ENCODE measurements around the gene PAK4. TPM values are rescaled to one million over a fixed set of nuclear protein-coding genes. Genes with fewer than 3 reads are reported as not detected.

The PAK4 gene
- total RNA-seq, 1 donor: 9.0 TPM

DNA sequence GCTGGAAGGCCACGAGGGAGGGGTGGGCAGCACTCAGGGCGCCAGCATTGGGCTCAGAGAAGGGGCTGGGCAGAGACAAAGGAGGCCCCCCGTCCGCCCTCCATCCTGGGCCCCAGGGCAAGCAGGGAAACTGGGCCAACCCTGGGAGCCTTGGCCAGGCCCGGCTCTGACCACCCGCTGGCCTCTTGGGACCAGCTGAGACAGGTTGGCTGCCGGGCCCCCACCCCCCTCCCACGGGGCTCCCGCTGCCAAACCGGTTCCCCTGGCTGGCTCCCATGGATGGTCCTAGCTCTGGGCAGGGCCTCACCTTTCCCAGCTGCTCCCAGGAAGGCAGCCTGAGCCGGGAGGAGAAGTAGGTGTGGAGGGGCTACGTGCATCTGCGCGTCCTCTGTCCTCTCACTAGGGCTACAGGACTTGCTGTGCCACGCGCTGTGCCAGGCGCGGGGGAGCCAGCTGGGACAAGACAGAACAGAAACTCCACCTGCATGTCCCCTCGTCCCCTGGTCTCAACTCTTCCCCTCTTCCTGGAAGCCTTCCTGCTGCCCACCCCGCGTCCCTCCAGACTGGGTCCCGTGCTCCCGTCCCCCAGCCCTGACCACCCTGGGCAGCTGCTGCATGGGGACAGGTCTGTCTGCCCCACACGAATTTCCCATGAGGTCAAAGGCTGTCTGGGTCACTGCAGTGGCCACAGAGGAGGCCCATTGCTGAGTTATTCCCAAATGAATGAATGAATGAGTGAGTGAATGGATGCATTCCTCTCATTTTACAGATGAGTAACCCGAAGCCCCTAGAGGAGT lies 42.1 kb downstream of the PAK4 start:
- no peak overlapping the region for H3K4me3 ChIP-seq (ENCODE audit: low read depth, low read length)
- TF ChIP-seq, protein P1, sequence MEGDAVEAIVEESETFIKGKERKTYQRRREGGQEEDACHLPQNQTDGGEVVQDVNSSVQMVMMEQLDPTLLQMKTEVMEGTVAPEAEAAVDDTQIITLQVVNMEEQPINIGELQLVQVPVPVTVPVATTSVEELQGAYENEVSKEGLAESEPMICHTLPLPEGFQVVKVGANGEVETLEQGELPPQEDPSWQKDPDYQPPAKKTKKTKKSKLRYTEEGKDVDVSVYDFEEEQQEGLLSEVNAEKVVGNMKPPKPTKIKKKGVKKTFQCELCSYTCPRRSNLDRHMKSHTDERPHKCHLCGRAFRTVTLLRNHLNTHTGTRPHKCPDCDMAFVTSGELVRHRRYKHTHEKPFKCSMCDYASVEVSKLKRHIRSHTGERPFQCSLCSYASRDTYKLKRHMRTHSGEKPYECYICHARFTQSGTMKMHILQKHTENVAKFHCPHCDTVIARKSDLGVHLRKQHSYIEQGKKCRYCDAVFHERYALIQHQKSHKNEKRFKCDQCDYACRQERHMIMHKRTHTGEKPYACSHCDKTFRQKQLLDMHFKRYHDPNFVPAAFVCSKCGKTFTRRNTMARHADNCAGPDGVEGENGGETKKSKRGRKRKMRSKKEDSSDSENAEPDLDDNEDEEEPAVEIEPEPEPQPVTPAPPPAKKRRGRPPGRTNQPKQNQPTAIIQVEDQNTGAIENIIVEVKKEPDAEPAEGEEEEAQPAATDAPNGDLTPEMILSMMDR (IDR thresholded peaks at IDR 0.05; ENCODE audit: insufficient read depth, low read length): no peak
- DNase-seq (ENCODE audit: low read depth): no peak

DNA sequence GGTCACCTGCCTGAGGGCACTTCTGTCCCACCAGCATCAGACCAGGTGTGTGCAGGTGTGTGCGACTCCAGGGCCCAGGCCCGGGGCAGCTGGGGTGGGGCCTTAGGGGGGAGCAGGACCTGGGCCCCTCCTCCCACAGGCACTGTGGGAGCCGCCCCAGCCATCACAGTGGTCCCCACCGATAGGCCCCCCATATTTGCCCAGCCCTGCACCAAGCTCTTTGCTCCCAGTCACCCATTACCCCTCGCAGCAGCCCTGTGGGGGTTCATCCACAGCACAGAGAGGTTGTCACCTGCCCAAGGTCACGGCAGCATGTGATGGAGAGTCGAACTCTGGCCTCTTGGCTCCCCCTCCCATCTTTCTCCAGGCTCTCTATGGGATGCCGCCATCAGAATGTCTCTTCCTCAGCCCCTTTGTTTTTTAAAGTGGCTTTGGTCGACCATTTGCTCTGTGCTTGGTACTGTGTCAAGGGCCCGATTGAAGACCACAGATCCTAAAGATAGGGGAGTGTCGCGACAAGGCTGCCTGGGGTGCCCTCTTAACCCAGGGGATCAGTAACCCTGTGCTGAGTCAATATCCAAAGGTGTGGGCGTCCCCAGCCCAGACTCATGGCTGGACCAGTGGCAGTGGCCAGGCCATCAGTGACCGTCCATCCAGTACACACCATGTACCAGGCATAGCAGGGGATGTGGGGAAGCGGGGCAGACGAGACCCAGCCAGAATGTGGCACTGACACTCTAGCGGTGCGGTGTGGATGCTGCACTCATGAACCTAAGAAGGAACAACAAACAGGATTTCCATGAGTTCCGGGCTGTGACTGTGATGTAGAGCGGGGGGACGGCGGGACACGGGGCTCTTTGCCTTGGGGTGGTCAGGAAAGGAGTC lies 42.9 kb downstream of the PAK4 start:
- TF ChIP-seq, protein P1 (IDR thresholded peaks at IDR 0.05; ENCODE audit: insufficient read depth, low read length): no peak
- no peak overlapping the region for H3K4me3 ChIP-seq (ENCODE audit: low read depth, low read length)
- DNase-seq (ENCODE audit: low read depth): no peak

DNA sequence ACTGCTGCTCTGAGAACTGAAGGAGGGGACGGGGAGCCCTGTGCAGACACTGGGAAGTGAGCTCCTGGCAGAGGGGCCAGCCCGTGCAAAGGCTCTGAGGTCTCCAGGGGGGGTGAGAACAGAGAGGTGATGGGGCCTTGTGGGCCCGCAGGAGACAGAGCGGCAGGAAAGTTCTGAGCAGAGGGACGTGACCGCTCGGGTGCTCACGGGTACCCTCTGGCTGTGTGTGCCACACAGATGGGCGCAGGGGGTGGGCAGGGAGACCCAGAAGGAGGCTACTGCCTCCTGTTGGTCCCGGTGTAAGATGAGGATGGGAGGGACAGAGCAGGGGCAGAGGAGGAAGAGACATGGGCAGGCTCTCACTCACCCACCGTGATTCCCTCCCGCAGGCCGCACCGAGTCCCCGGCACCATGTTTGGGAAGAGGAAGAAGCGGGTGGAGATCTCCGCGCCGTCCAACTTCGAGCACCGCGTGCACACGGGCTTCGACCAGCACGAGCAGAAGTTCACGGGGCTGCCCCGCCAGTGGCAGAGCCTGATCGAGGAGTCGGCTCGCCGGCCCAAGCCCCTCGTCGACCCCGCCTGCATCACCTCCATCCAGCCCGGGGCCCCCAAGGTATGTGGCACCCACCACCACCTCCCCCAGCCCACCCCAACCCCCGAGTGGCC lies 43.7 kb downstream of the PAK4 start:
- TF ChIP-seq, protein P1 (IDR thresholded peaks at IDR 0.05; ENCODE audit: insufficient read depth, low read length): no peak
- DNase-seq (ENCODE audit: low read depth): no peak
- no peak overlapping the region for H3K4me3 ChIP-seq (ENCODE audit: low read depth, low read length)

DNA sequence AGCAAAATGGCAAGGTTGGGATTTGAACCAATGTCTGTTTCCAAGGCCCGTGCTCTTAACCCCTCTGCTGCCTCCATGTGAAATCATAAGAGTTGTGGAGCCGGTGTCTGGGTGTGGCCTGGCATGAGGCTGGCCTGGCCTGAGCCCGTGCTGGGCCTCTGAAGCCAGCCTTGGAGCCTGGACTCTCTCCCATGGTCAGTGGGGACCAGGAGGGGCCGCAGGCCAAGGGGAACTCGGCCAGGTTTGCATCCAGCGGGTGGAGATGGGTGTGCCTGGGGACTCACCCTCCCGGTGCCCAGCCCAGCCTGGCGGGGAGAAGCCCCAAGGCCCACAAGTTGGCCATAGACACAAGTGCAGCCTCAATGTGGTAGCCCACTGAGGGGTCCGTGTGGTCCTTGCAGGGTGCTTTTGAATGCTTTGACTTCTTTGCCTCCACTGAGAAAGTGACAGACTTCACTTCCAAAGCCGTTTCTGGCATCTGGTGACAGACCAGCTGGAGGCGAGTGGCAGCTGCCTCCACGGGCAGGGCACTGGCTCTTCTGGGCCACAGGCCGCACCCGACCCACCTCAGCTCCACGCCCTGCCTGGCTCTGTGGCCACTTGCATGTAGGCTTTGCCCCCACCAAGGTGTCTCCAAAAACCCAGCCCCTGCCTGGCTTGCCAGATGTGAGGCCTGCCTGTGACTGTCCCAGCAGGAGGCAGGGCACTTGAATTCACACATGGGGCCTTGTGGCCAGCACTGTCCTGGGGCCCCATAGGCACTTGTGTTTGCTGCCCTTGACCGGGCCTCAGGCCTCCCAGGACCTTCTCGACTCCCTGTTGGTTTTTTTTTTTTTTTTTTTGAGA lies 45.0 kb downstream of the PAK4 start:
- H3K4me3 ChIP-seq (ENCODE audit: low read depth, low read length): no peak overlapping the region
- peak; percentile 16 for DNase-seq (ENCODE audit: low read depth)
- TF ChIP-seq, protein P1 (IDR thresholded peaks at IDR 0.05; ENCODE audit: insufficient read depth, low read length): no peak

DNA sequence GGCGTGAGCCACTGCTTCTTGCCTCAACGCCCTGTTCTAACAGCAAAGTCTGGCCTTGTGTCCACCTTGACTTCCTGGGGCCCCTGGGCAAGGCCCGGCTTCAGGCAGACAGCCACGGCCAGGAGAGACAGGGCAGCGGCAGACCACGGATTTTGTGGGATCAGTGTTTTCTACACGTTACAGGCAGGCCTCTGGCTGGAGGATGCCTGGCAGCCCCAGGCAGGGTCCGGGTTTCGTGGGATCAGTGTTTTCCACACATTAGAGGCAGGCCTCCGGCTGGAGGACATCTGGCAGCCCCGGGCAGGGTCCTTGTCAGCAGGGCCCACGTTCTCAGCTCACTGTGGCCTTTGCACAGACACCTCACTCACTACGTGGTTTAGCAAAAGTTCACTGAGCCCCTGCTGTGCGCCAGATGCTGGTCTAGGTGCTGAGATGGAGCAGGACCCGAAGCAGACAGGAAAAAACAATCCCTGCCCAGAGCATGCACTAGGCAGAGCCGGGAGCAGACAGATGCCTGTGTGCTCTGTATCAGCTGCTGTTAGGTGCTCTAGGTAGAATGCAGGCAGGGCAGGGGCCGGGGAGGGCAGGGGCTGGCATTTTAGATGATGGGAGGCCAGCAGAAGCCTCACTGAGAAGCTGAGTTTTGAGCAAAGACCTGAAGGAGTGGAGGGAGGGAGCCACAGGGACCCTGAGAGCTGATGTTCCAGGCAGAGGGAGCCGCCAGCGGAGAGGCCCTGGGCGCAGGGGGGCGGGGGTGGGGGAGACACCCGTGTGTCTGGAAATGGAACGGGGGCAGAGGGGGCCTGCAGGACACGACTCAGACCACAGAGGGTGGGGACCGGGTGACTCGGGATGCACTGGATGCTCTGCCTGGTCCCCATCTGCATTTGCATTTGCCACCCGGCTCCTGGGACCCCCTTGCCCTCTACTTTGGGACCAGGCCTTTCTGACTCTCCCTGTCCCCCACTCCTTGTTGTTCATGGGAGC lies 46.2 kb downstream of the PAK4 start:
- no peak for DNase-seq (ENCODE audit: low read depth)
- TF ChIP-seq, protein P1 (IDR thresholded peaks at IDR 0.05; ENCODE audit: insufficient read depth, low read length): no peak
- H3K4me3 ChIP-seq (ENCODE audit: low read depth, low read length): no peak overlapping the region

Data from fibroblast of the aortic adventitia (primary cell).